ENCODE results near the gene GRM8.
"Not testable (repeated sequence)": the region's sequence is repeated elsewhere in the genome, so short reads cannot be mapped to it uniquely, and the experiment has no call there.

GRM8 gene

DNA sequence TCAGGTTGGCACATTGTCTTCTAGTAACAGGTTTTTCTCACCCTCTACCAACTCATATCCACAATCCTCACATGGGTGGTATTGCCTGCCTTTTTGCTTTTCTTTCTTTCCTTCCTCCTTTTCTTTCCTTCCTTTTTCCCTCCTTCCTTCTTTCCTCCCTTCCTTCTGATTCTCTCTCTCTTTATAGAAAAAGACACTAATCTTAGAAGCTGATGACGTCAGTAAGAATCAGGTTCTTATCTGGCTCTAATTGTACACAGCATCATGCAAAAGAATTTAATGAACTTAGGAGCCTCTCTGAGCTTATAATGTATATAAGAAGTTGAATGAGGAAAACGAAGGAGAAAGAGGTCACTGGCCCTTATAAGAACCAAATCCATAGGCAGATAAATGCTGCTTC, 328.3 kb downstream of the GRM8 start:
- no peaks in the 10 kb centered on the region for H3K4me1 ChIP-seq (ENCODE audit: control insufficient read depth, insufficient read depth, low read depth, low read length)
- no CpG with 5 or more reads among the region's 2 CpGs for WGBS
- no peak overlapping the region for H2AK5ac ChIP-seq (ENCODE audit: low read length, severe bottlenecking)
- no peak overlapping the region for H2BK12ac ChIP-seq (ENCODE audit: low read length in 2 of 2)
- H2BK5ac ChIP-seq (ENCODE audit: low read depth, low read length, poor library complexity, severe bottlenecking), result no peak overlapping the region
- no peak overlapping the region for H3K4ac ChIP-seq (ENCODE audit: low read depth in 1 of 2, low read length in 2 of 2)
- H3K27ac ChIP-seq (ENCODE audit: low read length, poor library complexity, severe bottlenecking), result no peak overlapping the region
- no peak overlapping the region for H3K23ac ChIP-seq (ENCODE audit: low read length in 2 of 2)
- no peak overlapping the region for H4K8ac ChIP-seq (ENCODE audit: low read length)
- H3K4me3 ChIP-seq (ENCODE audit: insufficient read depth in 1 of 2, low read depth in 1 of 2, low read length in 2 of 2), result no peak overlapping the region
- no peaks in the 10 kb centered on the region for H3K79me1 ChIP-seq (replicated peaks; ENCODE audit: low read length, poor library complexity, severe bottlenecking)
- no peaks in the 10 kb centered on the region for H3K27me3 ChIP-seq (ENCODE audit: control insufficient read depth in 1 of 2, insufficient read depth in 1 of 2, low read length in 2 of 2)
- H3K4me2 ChIP-seq (ENCODE audit: low read length, poor library complexity, severe bottlenecking), result no peak overlapping the region
- no peak overlapping the region for H2AFZ ChIP-seq (ENCODE audit: low read depth, low read length)
- no peak overlapping the region for H3K9ac ChIP-seq (ENCODE audit: low read length)
- no peak overlapping the region for H3K14ac ChIP-seq (ENCODE audit: low read length in 2 of 2)
- no peak overlapping the region for H4K91ac ChIP-seq (ENCODE audit: low read length)
- no peaks in the 10 kb centered on the region for H3K9me3 ChIP-seq (ENCODE audit: control insufficient read depth, low read length)
- no peak for DNase-seq
- no peak overlapping the region for H3K18ac ChIP-seq (ENCODE audit: low read depth in 1 of 2, low read length in 2 of 2)
- no peaks in the 10 kb centered on the region for H3K36me3 ChIP-seq (ENCODE audit: control insufficient read depth in 1 of 2, insufficient read depth in 2 of 2, low read depth in 1 of 2, low read length in 2 of 2)
- no peak overlapping the region for H2BK120ac ChIP-seq (ENCODE audit: low read depth, low read length)
- H2BK15ac ChIP-seq (ENCODE audit: low read depth, poor library complexity, severe bottlenecking), result no peak overlapping the region

DNA sequence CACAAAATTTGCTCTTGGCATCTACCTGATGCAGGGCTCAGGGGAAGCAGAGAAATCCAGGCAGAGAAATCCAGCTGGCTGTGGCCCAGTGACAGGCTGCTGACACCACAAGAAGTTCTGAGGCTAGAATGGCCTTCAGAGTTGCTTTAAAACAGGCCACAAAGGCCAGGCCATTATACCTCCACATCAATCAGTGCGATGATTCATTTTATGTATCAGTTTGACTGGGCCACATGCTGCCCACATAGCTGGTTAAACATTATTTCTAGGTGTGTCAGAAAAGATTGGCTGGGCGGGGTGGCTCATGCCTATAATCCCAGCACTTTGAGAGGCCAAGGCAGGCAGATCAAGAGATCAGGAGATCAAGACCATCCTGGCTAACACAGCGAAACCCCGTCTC, 341.1 kb downstream of the GRM8 start:
- not testable (repeated sequence) for DNase-seq; H3K4me3 ChIP-seq (ENCODE audit: insufficient read depth in 1 of 2, low read depth in 1 of 2, low read length in 2 of 2)
- WGBS, result 75% methylated on average over 4 of the region's 4 CpGs

DNA sequence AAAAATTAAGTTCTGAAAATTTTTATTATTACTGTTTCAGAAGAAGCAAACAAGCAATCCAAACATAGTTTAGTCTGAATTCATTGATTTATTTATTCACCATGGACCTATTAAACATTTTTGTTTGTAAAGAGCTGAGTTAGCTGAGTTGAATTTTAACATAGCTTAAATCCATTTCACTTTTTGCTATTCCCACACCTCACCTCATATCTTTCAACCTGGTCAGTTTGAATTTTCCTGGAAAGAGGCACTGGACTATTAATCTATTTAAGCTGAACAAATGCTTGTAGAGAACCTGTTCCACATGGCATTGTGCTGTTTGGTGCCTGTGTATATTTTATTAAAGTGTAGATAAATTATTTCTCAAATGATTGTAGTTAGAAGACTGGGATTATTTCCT, 344.2 kb downstream of the GRM8 start:
- not testable (repeated sequence) for H3K4me3 ChIP-seq (ENCODE audit: insufficient read depth in 1 of 2, low read depth in 1 of 2, low read length in 2 of 2); H2AFZ ChIP-seq (ENCODE audit: low read depth, low read length); H3K18ac ChIP-seq (ENCODE audit: low read depth in 1 of 2, low read length in 2 of 2); H2BK12ac ChIP-seq (ENCODE audit: low read length in 2 of 2); H3K14ac ChIP-seq (ENCODE audit: low read length in 2 of 2); H4K91ac ChIP-seq (ENCODE audit: low read length); H2BK120ac ChIP-seq (ENCODE audit: low read depth, low read length); H3K23ac ChIP-seq (ENCODE audit: low read length in 2 of 2); H2BK5ac ChIP-seq (ENCODE audit: low read depth, low read length, poor library complexity, severe bottlenecking); H3K4me1 ChIP-seq (ENCODE audit: control insufficient read depth, insufficient read depth, low read depth, low read length); H3K4me2 ChIP-seq (ENCODE audit: low read length, poor library complexity, severe bottlenecking); H2BK15ac ChIP-seq (ENCODE audit: low read depth, poor library complexity, severe bottlenecking); DNase-seq; H4K8ac ChIP-seq (ENCODE audit: low read length); H3K79me1 ChIP-seq (replicated peaks; ENCODE audit: low read length, poor library complexity, severe bottlenecking); H3K36me3 ChIP-seq (ENCODE audit: control insufficient read depth in 1 of 2, insufficient read depth in 2 of 2, low read depth in 1 of 2, low read length in 2 of 2); H3K4ac ChIP-seq (ENCODE audit: low read depth in 1 of 2, low read length in 2 of 2); H3K27me3 ChIP-seq (ENCODE audit: control insufficient read depth in 1 of 2, insufficient read depth in 1 of 2, low read length in 2 of 2); H3K9ac ChIP-seq (ENCODE audit: low read length); H3K27ac ChIP-seq (ENCODE audit: low read length, poor library complexity, severe bottlenecking); H2AK5ac ChIP-seq (ENCODE audit: low read length, severe bottlenecking); H3K9me3 ChIP-seq (ENCODE audit: control insufficient read depth, low read length)

More for the DNA sequence above, 341.1 kb downstream of the GRM8 start:
- H3K27me3 ChIP-seq (ENCODE audit: control insufficient read depth in 1 of 2, insufficient read depth in 1 of 2, low read length in 2 of 2); H2BK12ac ChIP-seq (ENCODE audit: low read length in 2 of 2); H4K91ac ChIP-seq (ENCODE audit: low read length); H3K4me1 ChIP-seq (ENCODE audit: control insufficient read depth, insufficient read depth, low read depth, low read length); H2BK15ac ChIP-seq (ENCODE audit: low read depth, poor library complexity, severe bottlenecking); H3K9ac ChIP-seq (ENCODE audit: low read length); H4K8ac ChIP-seq (ENCODE audit: low read length); H2BK120ac ChIP-seq (ENCODE audit: low read depth, low read length); H3K27ac ChIP-seq (ENCODE audit: low read length, poor library complexity, severe bottlenecking); H3K23ac ChIP-seq (ENCODE audit: low read length in 2 of 2); H3K9me3 ChIP-seq (ENCODE audit: control insufficient read depth, low read length); H2AK5ac ChIP-seq (ENCODE audit: low read length, severe bottlenecking); H3K18ac ChIP-seq (ENCODE audit: low read depth in 1 of 2, low read length in 2 of 2); H2AFZ ChIP-seq (ENCODE audit: low read depth, low read length); H3K4me2 ChIP-seq (ENCODE audit: low read length, poor library complexity, severe bottlenecking); H3K14ac ChIP-seq (ENCODE audit: low read length in 2 of 2); H3K4ac ChIP-seq (ENCODE audit: low read depth in 1 of 2, low read length in 2 of 2); H3K36me3 ChIP-seq (ENCODE audit: control insufficient read depth in 1 of 2, insufficient read depth in 2 of 2, low read depth in 1 of 2, low read length in 2 of 2); H3K79me1 ChIP-seq (replicated peaks; ENCODE audit: low read length, poor library complexity, severe bottlenecking); H2BK5ac ChIP-seq (ENCODE audit: low read depth, low read length, poor library complexity, severe bottlenecking): not testable (repeated sequence)

DNA sequence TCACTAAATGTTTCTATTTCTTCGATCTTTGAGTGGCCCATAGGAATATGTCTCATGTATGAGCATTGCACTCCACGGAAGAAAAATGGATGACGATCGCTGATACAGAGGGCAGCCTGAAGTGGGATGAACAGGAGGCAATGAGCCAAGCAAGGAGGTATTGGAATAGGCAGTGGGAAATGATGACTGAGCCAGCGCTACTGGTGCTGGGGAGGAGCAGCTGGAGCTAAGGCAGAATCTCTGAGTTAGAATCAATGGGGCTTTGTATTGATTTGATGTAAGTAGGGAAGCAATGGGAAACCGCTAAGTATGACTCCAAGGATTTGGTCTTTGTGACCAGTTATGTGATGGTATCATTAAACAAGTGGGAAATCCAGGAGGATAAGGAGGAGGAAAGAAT, 345.1 kb downstream of the GRM8 start:
- not testable (repeated sequence) for H2AFZ ChIP-seq (ENCODE audit: low read depth, low read length); H2BK5ac ChIP-seq (ENCODE audit: low read depth, low read length, poor library complexity, severe bottlenecking); H3K14ac ChIP-seq (ENCODE audit: low read length in 2 of 2); H3K9me3 ChIP-seq (ENCODE audit: control insufficient read depth, low read length); DNase-seq; H3K27me3 ChIP-seq (ENCODE audit: control insufficient read depth in 1 of 2, insufficient read depth in 1 of 2, low read length in 2 of 2); H3K23ac ChIP-seq (ENCODE audit: low read length in 2 of 2); H3K4me2 ChIP-seq (ENCODE audit: low read length, poor library complexity, severe bottlenecking); H2BK120ac ChIP-seq (ENCODE audit: low read depth, low read length); H3K9ac ChIP-seq (ENCODE audit: low read length); H2BK15ac ChIP-seq (ENCODE audit: low read depth, poor library complexity, severe bottlenecking); H3K4me1 ChIP-seq (ENCODE audit: control insufficient read depth, insufficient read depth, low read depth, low read length); H3K18ac ChIP-seq (ENCODE audit: low read depth in 1 of 2, low read length in 2 of 2); H3K79me1 ChIP-seq (replicated peaks; ENCODE audit: low read length, poor library complexity, severe bottlenecking); H4K8ac ChIP-seq (ENCODE audit: low read length); H3K4ac ChIP-seq (ENCODE audit: low read depth in 1 of 2, low read length in 2 of 2); H4K91ac ChIP-seq (ENCODE audit: low read length); H3K27ac ChIP-seq (ENCODE audit: low read length, poor library complexity, severe bottlenecking); H2AK5ac ChIP-seq (ENCODE audit: low read length, severe bottlenecking); H3K36me3 ChIP-seq (ENCODE audit: control insufficient read depth in 1 of 2, insufficient read depth in 2 of 2, low read depth in 1 of 2, low read length in 2 of 2); H3K4me3 ChIP-seq (ENCODE audit: insufficient read depth in 1 of 2, low read depth in 1 of 2, low read length in 2 of 2); H2BK12ac ChIP-seq (ENCODE audit: low read length in 2 of 2)
- WGBS, result 77% methylated on average over 6 of the region's 6 CpGs

All from mesenchymal stem cell (in vitro differentiated cells and primary cell).